ENCODE data around the gene LONP2. TPM values are rescaled to one million over a fixed set of nuclear protein-coding genes. Genes with fewer than 3 reads are reported as not detected.
"Not testable (repeated sequence)": the region's sequence is repeated elsewhere in the genome, so short reads cannot be mapped to it uniquely, and the experiment has no call there.

Gene LONP2
- polyA plus RNA-seq, 1 donor from 2014 or later: 38.6 TPM

DNA sequence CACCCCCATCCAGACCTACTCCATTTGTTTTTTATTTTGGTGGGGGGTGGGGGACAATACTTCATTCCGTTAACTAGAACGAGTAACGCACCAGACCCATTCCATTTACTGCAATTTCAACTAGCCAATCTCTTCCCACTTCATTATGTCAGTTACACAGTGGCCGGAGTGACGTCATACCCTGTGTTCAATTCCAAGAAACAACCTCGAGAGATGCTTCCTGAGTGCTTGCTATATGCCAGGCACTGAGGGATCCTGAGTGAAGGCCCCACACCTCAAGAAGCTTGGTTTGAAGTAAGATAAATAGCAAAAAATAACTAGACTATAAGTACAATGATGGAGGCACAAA is 150.2 kb downstream of the LONP2 start:
- Histone ChIP-seq H3K36me3 (ENCODE audit: insufficient read depth, low read length) (no peaks in the 10 kb centered on the region), H3K27me3 (ENCODE audit: insufficient read depth, low read depth, low read length) (no peaks in the 10 kb centered on the region), H3K27ac (ENCODE audit: low read length) (peak overlapping the region; percentile 69), H3K4me2 (ENCODE audit: low read length) (no peak overlapping the region), H3K4me3 (ENCODE audit: low read length) (peak overlapping the region; percentile 32), H3K9ac (ENCODE audit: low read length) (peak overlapping the region; percentile 46), H4K20me1 (ENCODE audit: insufficient read depth) (no peaks in the 10 kb centered on the region), H3F3A (ENCODE audit: insufficient read depth, low read length, poor library complexity, severe bottlenecking) (peaks cover 3% of the 10 kb centered on the region), H2AFZ (ENCODE audit: low read depth, low read length) (peak overlapping the region; percentile 1), H3K9me3 (ENCODE audit: low read length) (no peaks in the 10 kb centered on the region), H3K79me2 (replicated peaks; ENCODE audit: insufficient read depth, low read length) (no peaks in the 10 kb centered on the region), H3K9me2 (ENCODE audit: insufficient read depth, low read length) (no peaks in the 10 kb centered on the region)
- TF ChIP-seq EZH2 (IDR thresholded peaks at IDR 0.05; ENCODE audit: borderline replicate concordance, insufficient read depth, low read length, poor library complexity, severe bottlenecking): no peak
- TF ChIP-seq, protein P1, sequence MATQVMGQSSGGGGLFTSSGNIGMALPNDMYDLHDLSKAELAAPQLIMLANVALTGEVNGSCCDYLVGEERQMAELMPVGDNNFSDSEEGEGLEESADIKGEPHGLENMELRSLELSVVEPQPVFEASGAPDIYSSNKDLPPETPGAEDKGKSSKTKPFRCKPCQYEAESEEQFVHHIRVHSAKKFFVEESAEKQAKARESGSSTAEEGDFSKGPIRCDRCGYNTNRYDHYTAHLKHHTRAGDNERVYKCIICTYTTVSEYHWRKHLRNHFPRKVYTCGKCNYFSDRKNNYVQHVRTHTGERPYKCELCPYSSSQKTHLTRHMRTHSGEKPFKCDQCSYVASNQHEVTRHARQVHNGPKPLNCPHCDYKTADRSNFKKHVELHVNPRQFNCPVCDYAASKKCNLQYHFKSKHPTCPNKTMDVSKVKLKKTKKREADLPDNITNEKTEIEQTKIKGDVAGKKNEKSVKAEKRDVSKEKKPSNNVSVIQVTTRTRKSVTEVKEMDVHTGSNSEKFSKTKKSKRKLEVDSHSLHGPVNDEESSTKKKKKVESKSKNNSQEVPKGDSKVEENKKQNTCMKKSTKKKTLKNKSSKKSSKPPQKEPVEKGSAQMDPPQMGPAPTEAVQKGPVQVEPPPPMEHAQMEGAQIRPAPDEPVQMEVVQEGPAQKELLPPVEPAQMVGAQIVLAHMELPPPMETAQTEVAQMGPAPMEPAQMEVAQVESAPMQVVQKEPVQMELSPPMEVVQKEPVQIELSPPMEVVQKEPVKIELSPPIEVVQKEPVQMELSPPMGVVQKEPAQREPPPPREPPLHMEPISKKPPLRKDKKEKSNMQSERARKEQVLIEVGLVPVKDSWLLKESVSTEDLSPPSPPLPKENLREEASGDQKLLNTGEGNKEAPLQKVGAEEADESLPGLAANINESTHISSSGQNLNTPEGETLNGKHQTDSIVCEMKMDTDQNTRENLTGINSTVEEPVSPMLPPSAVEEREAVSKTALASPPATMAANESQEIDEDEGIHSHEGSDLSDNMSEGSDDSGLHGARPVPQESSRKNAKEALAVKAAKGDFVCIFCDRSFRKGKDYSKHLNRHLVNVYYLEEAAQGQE (IDR thresholded peaks at IDR 0.05; ENCODE audit: borderline replicate concordance): no peak
- TF ChIP-seq EP300 (conservative IDR thresholded peaks at IDR 0.05; ENCODE audit: poor library complexity, severe bottlenecking): no peak
- no peak for TF ChIP-seq POLR2AphosphoS5 (IDR thresholded peaks at IDR 0.05)
- TF ChIP-seq MXI1 (conservative IDR thresholded peaks at IDR 0.05; ENCODE audit: poor library complexity, severe bottlenecking): no peak
- TF ChIP-seq, protein P2, sequence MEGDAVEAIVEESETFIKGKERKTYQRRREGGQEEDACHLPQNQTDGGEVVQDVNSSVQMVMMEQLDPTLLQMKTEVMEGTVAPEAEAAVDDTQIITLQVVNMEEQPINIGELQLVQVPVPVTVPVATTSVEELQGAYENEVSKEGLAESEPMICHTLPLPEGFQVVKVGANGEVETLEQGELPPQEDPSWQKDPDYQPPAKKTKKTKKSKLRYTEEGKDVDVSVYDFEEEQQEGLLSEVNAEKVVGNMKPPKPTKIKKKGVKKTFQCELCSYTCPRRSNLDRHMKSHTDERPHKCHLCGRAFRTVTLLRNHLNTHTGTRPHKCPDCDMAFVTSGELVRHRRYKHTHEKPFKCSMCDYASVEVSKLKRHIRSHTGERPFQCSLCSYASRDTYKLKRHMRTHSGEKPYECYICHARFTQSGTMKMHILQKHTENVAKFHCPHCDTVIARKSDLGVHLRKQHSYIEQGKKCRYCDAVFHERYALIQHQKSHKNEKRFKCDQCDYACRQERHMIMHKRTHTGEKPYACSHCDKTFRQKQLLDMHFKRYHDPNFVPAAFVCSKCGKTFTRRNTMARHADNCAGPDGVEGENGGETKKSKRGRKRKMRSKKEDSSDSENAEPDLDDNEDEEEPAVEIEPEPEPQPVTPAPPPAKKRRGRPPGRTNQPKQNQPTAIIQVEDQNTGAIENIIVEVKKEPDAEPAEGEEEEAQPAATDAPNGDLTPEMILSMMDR (IDR thresholded peaks at IDR 0.05; ENCODE audit: poor library complexity, severe bottlenecking): no peak
- TF ChIP-seq TAF1 (IDR thresholded peaks at IDR 0.05; ENCODE audit: low read depth): no peak
- no peak for TF ChIP-seq RAD21 (conservative IDR thresholded peaks at IDR 0.05)
- no peak for TF ChIP-seq SMC3 (conservative IDR thresholded peaks at IDR 0.05; ENCODE audit: poor library complexity)

DNA sequence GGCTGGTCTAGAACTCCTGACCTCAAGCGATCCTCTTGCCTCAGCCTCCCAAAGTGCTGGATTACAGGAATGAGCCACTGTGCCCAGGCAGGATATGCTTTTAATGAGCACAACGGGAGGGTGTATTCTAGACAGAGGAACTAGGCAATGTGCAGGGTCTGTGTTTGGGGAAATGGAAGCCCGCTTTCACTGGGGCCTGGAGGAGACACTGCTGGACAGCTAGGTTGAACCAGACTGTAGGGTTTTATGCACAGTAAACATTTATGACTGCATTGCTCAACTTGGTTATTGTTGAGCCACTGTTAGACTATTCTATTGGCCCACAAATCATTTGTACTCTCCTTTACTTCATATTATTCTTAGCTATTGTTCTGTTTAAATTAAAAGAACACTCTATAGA is 151.3 kb downstream of the LONP2 start:
- Histone ChIP-seq H3K9ac (ENCODE audit: low read length) (no peak overlapping the region), H3K36me3 (ENCODE audit: insufficient read depth, low read length) (no peaks in the 10 kb centered on the region), H2AFZ (ENCODE audit: low read depth, low read length) (no peak overlapping the region), H3F3A (ENCODE audit: insufficient read depth, low read length, poor library complexity, severe bottlenecking) (peaks cover 3% of the 10 kb centered on the region), H3K4me2 (ENCODE audit: low read length) (no peak overlapping the region), H3K4me3 (ENCODE audit: low read length) (no peak overlapping the region), H3K27ac (ENCODE audit: low read length) (no peak overlapping the region), H3K9me3 (ENCODE audit: low read length) (no peaks in the 10 kb centered on the region), H3K9me2 (ENCODE audit: insufficient read depth, low read length) (no peaks in the 10 kb centered on the region), H4K20me1 (ENCODE audit: insufficient read depth) (no peaks in the 10 kb centered on the region), H3K79me2 (replicated peaks; ENCODE audit: insufficient read depth, low read length) (no peaks in the 10 kb centered on the region), H3K27me3 (ENCODE audit: insufficient read depth, low read depth, low read length) (no peaks in the 10 kb centered on the region)
- TF ChIP-seq TAF1 (IDR thresholded peaks at IDR 0.05; ENCODE audit: low read depth): no peak
- TF ChIP-seq, protein P2 (IDR thresholded peaks at IDR 0.05; ENCODE audit: poor library complexity, severe bottlenecking): no peak
- TF ChIP-seq, protein P1 (IDR thresholded peaks at IDR 0.05; ENCODE audit: borderline replicate concordance): no peak
- no peak for TF ChIP-seq RAD21 (conservative IDR thresholded peaks at IDR 0.05)
- no peak for TF ChIP-seq EP300 (conservative IDR thresholded peaks at IDR 0.05; ENCODE audit: poor library complexity, severe bottlenecking)
- no peak for TF ChIP-seq MXI1 (conservative IDR thresholded peaks at IDR 0.05; ENCODE audit: poor library complexity, severe bottlenecking)

DNA sequence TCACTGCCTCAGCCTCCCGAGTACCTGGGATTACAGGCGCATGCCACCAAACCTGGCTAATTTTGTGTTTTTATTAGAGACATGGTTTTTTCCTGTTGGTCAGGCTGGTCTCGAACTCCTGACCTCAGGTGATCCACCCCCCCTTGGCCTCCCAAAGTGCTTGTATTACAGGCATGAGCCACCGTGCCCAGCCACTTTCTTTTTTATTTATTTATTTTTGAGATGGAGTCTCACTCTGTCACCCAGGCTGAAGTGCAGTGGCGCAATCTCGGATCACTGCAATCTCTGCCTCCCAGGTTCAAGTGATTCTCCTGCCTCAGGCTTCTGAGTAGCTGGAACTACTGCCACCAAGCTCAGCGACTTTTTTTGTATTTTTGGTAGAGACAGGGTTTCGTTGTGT is 158.4 kb downstream of the LONP2 start:
- not testable (repeated sequence) for H3K9me3 ChIP-seq (ENCODE audit: low read length); H3K79me2 ChIP-seq (replicated peaks; ENCODE audit: insufficient read depth, low read length)

More for the DNA sequence above, 158.4 kb downstream of the LONP2 start:
- not testable (repeated sequence) for H3K27ac ChIP-seq (ENCODE audit: low read length); H3K9ac ChIP-seq (ENCODE audit: low read length); H3K36me3 ChIP-seq (ENCODE audit: insufficient read depth, low read length); H3K4me3 ChIP-seq (ENCODE audit: low read length); H4K20me1 ChIP-seq (ENCODE audit: insufficient read depth); H3K27me3 ChIP-seq (ENCODE audit: insufficient read depth, low read depth, low read length); H3K4me2 ChIP-seq (ENCODE audit: low read length); H3K9me2 ChIP-seq (ENCODE audit: insufficient read depth, low read length); H3F3A ChIP-seq (ENCODE audit: insufficient read depth, low read length, poor library complexity, severe bottlenecking); H2AFZ ChIP-seq (ENCODE audit: low read depth, low read length)

Data from neural cell (in vitro differentiated cells).